Activated naive CD4-positive, alpha-beta T cell treated with anti-CD3 and anti-CD28 coated beads for 36 hours (primary cell): ENCODE results near the gene WDR54. TPM values are rescaled to one million over a fixed set of nuclear protein-coding genes. Genes with fewer than 3 reads are reported as not detected.

ENCODE experiments used
- total RNA-seq, 2 experiments: library from RNA; stranded (reverse); gene quantifications; one replicate each; pipeline ENCODE4 v1.2.3, GENCODE V29; 2021

The WDR54 gene
- total RNA-seq, 2 experiments from 2014 or later: 67.2 to 70.8 TPM

Other genes with a start within 250 kb of the WDR54 start
- 100 to 1,000 TPM; 129 to 131 TPM for gene MOB1A, start 242.9 kb upstream of the WDR54 start, total RNA-seq
- 100 to 1,000 TPM; 683 to 692 TPM for gene MTHFD2, start 223.1 kb upstream of the WDR54 start, total RNA-seq
- 1 to 10 TPM; 1.1 to 2.3 TPM for gene SLC4A5, start 78.3 kb upstream of the WDR54 start, total RNA-seq
- 10 to 100 TPM; 54.0 to 61.7 TPM for gene DCTN1, start 41.4 kb upstream of the WDR54 start, total RNA-seq
- gene C2orf81, start 111 bp upstream of the WDR54 start, total RNA-seq: 1 to 10 TPM; 2.6 to 3.4 TPM
- gene RTKN, start 20.2 kb downstream of the WDR54 start, total RNA-seq: 1 to 10 TPM in 1 of 2 experiments, under 1 TPM in 1; 0.95 to 1.6 TPM
- gene INO80B, start 33.4 kb downstream of the WDR54 start, total RNA-seq: 10 to 100 TPM; 26.5 to 28.3 TPM
- gene WBP1, start 36.7 kb downstream of the WDR54 start, total RNA-seq: 10 to 100 TPM; 39.4 to 40.0 TPM
- gene MOGS, start 43.7 kb downstream of the WDR54 start, total RNA-seq: 10 to 100 TPM; 38.8 to 39.1 TPM
- gene MRPL53, start 51.0 kb downstream of the WDR54 start, total RNA-seq: 100 to 1,000 TPM; 112 to 117 TPM
- gene CCDC142, start 61.3 kb downstream of the WDR54 start, total RNA-seq: 1 to 10 TPM; 3.7 to 5.8 TPM
- gene TTC31, start 61.4 kb downstream of the WDR54 start, total RNA-seq: 10 to 100 TPM; 29.5 to 30.6 TPM
- gene LBX2, start 77.9 kb downstream of the WDR54 start, total RNA-seq: under 1 TPM in 1 of 2 experiments, not detected in 1; 0.31 TPM
- 10 to 100 TPM; 21.1 to 24.4 TPM for gene PCGF1, start 86.0 kb downstream of the WDR54 start, total RNA-seq
- gene TLX2, start 92.7 kb downstream of the WDR54 start, total RNA-seq: under 1 TPM; 0.10 TPM
- under 1 TPM; 0.10 to 0.45 TPM for gene DQX1, start 104.5 kb downstream of the WDR54 start, total RNA-seq
- gene AUP1, start 108.0 kb downstream of the WDR54 start, total RNA-seq: 10 to 100 TPM; 77.4 to 78.5 TPM
- 10 to 100 TPM; 39.0 to 39.7 TPM for gene HTRA2, start 108.2 kb downstream of the WDR54 start, total RNA-seq
- under 1 TPM; 0.35 to 0.41 TPM for gene LOXL3, start 132.2 kb downstream of the WDR54 start, total RNA-seq
- 10 to 100 TPM; 12.3 to 13.2 TPM for gene DOK1, start 133.0 kb downstream of the WDR54 start, total RNA-seq
- under 1 TPM in 1 of 2 experiments, not detected in 1; 0.10 TPM for gene M1AP, start 226.6 kb downstream of the WDR54 start, total RNA-seq
- 1 to 10 TPM; 4.3 to 5.3 TPM for gene SEMA4F, start 232.5 kb downstream of the WDR54 start, total RNA-seq